ENCODE measurements around the gene PRDM7.

- no peak for TF ChIP-seq CTCF (IDR thresholded peaks at IDR 0.05; ENCODE audit: borderline replicate concordance, extremely low read depth, low read length, poor library complexity, severe bottlenecking)
- TF ChIP-seq EZH2 (IDR thresholded peaks at IDR 0.05; ENCODE audit: borderline replicate concordance, low read depth, low read length, severe bottlenecking), result no peak
Observed at GRCh38 chr16:90077240-90077756, at the start of gene PRDM7.
